Erythroblast (primary cell): ENCODE measurements around the gene GTF2IRD1.

Experiments
- GATA1 ChIP-seq: IDR thresholded peaks from 2 replicates; pipeline ENCODE4 v1.6.1; 2011; ENCODE audit warnings: low read depth, mild to moderate bottlenecking, control low read depth, low read length, moderate library complexity
- POLR2A ChIP-seq: IDR thresholded peaks from 2 replicates; pipeline ENCODE4 v1.6.1; 2011; ENCODE audit warnings: mild to moderate bottlenecking, low read length

DNA sequence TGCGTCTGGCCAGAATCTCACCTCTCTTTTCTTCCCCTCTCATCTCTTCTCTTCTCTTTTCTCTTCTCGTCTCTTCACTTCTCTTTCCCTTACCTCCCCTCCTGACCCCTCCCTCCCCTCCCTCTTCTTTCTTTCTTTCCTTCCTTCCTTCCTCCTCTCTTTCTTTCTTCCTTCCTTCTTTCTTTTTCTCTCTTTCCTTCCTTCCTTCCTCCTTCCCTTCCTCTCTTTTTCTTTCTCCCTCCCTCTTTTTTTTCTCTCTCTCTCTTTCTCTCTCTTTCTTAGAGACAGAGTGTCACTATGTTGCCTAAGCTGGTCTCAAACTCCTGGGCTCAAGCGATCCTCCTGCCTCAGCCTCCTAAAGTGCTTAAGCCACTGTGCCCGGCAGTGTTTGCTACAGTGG is 4.6 kb upstream of the GTF2IRD1 start:
- TF ChIP-seq POLR2A (no peak), GATA1 (no peak)
